ENCODE measurements around the gene SHTN1. TPM values are rescaled to one million over a fixed set of nuclear protein-coding genes. Genes with fewer than 3 reads are reported as not detected.

Gene SHTN1
- total RNA-seq, 4 donors from 2014 or later: 8.1 to 36.7 (median 20.0) TPM

GRCh38 chr10:116972131-116972530 is 32.9 kb downstream of the SHTN1 start:
- no peak for TF ChIP-seq CTCF (IDR thresholded peaks at IDR 0.05; ENCODE audit: low read depth)

- TF ChIP-seq CTCF (IDR thresholded peaks at IDR 0.05; ENCODE audit: low read depth): no peak
Observed at GRCh38 chr10:116970050-116970449, 34.9 kb downstream of the SHTN1 start.

- no peak for TF ChIP-seq CTCF (IDR thresholded peaks at IDR 0.05; ENCODE audit: low read depth)
Observed at GRCh38 chr10:116968331-116968730, 36.7 kb downstream of the SHTN1 start.

- TF ChIP-seq CTCF (IDR thresholded peaks at IDR 0.05; ENCODE audit: low read depth): no peak
Observed at GRCh38 chr10:116961406-116962251, 43.4 kb downstream of the SHTN1 start.

- no peak for TF ChIP-seq CTCF (IDR thresholded peaks at IDR 0.05; ENCODE audit: low read depth)
Observed at GRCh38 chr10:116960066-116960776, 44.8 kb downstream of the SHTN1 start.

GRCh38 chr10:116952729-116953128 is 52.3 kb downstream of the SHTN1 start:
- no peak for TF ChIP-seq CTCF (IDR thresholded peaks at IDR 0.05; ENCODE audit: low read depth)

GRCh38 chr10:116948530-116948870 is 56.5 kb downstream of the SHTN1 start:
- TF ChIP-seq CTCF (IDR thresholded peaks at IDR 0.05; ENCODE audit: low read depth): no peak

Data from subcutaneous adipose tissue (tissue), 4 donors.